ENCODE data around the gene FZR1. TPM values are rescaled to one million over a fixed set of nuclear protein-coding genes. Genes with fewer than 3 reads are reported as not detected.

The FZR1 gene
- total and polyA plus RNA-seq, 2 of the 8 experiments (the other 6 are each of a cell fraction or from before 2014, with no cell fraction given), result 21.6 to 35.5 TPM

- Histone ChIP-seq H3K4ac (replicated peaks; ENCODE audit: insufficient read length, low read depth, low read length) (no peak overlapping the region), H3K18ac (ENCODE audit: extremely low read depth, low read length) (no peak overlapping the region), H4K5ac (ENCODE audit: insufficient read length, low read depth, low read length) (no peak overlapping the region), H3K79me2 (ENCODE audit: control insufficient read depth in 1 of 2, insufficient read depth in 2 of 2, low read length in 2 of 2) (no peaks in the 10 kb centered on the region), H3K4me1 (replicated peaks in 1 of 4; ENCODE audit: control insufficient read depth in 3 of 4, insufficient read depth in 4 of 4, low read length in 3 of 4) (peaks cover 0 to 24% (median 9%) of the 10 kb centered on the region in 4 experiments; a peak in 6 of 7 replicates), H2BK120ac (replicated peaks; ENCODE audit: low read depth, low read length) (no peak overlapping the region), H3K9me3 (ENCODE audit: insufficient read depth in 2 of 2, low read depth in 1 of 2, low read length in 1 of 2) (no peaks in the 10 kb centered on the region), H3K23me2 (ENCODE audit: low read depth, low read length) (peaks cover 4% of the 10 kb centered on the region; the same call in 1 of the 2 replicates), H3K4me3 (ENCODE audit: extremely low read depth in 1 of 4, insufficient read depth in 2 of 4, low read depth in 3 of 4, low read length in 4 of 4) (no peak overlapping the region; a peak in 1 of 8 replicates), H2AFZ (ENCODE audit: low read length) (no peak overlapping the region), H4K20me1 (replicated peaks in 1 of 2; ENCODE audit: control insufficient read depth in 1 of 2, insufficient read depth in 2 of 2, low read length in 2 of 2) (peaks cover 3 to 10% of the 10 kb centered on the region in 2 experiments), H3K14ac (ENCODE audit: insufficient read length) (no peak overlapping the region), H3K4me2 (ENCODE audit: insufficient read depth in 1 of 2, low read depth in 2 of 2, low read length in 2 of 2) (peak overlapping the region; percentile 23 to 43; a peak in 3 of 4 replicates), H3K27ac (ENCODE audit: low read depth, low read length) (no peak overlapping the region), H2BK12ac (ENCODE audit: low read depth, low read length) (no peak overlapping the region; the same call in 1 of the 2 replicates), H3K79me1 (ENCODE audit: low read depth, low read length) (no peaks in the 10 kb centered on the region), H2BK15ac (ENCODE audit: low read length) (no peak overlapping the region), H2BK20ac (ENCODE audit: low read length) (no peak overlapping the region), H3K27me3 (replicated peaks in 1 of 4; ENCODE audit: control insufficient read depth in 3 of 4, extremely low read depth in 1 of 4, insufficient read depth in 3 of 4, low read length in 3 of 4) (peaks cover 11 to 41% (median 31%) of the 10 kb centered on the region in 4 experiments), H3K56ac (replicated peaks; ENCODE audit: insufficient read length, low read depth, low read length) (no peak overlapping the region), H4K8ac (ENCODE audit: extremely low read depth, insufficient read depth, low read length) (no peak overlapping the region), H2AK5ac (ENCODE audit: low read depth, low read length) (0 out of 2 replicates have a peak overlapping the region, but pooled peaks have one; percentile 15), H2BK5ac (ENCODE audit: low read depth, low read length) (no peak overlapping the region; the same call in 1 of the 2 replicates), H4K91ac (replicated peaks; ENCODE audit: insufficient read length, low read length) (no peak overlapping the region), H3K23ac (ENCODE audit: insufficient read length) (no peak overlapping the region), H3K36me3 (ENCODE audit: control insufficient read depth in 2 of 4, insufficient read depth in 4 of 4, low read length in 3 of 4) (no peaks in the 10 kb centered on the region), H3K9ac (replicated peaks in 1 of 4; ENCODE audit: extremely low read depth in 1 of 4, low read depth in 3 of 4, low read length in 3 of 4) (no peak overlapping the region)
- ChIA-PET CTCF (ENCODE audit: partially characterized antibody) (interaction anchor here (0.7 to 1.8 kb wide), 5 partner anchors 12 to 28 kb away, joined by 3 to 6 read pairs (median 5); no protein-coding TSS in a partner anchor), POLR2A (ENCODE audit: partially characterized antibody) (interaction anchor here (0.6 kb wide), 1 partner anchor 15 kb away, joined by 3 read pairs; no protein-coding TSS in a partner anchor)
- no peak for FAIRE-seq
- DNase-seq (ENCODE audit: low read depth in 1 of 2, low spot score in 2 of 2), result no peak
- TF ChIP-seq RNF2 (IDR thresholded peaks at IDR 0.05; ENCODE audit: borderline replicate concordance, low read depth, low read length, missing control alignments, poor library complexity, severe bottlenecking) (no peak), ZNF274 (IDR thresholded peaks at IDR 0.05; ENCODE audit: borderline replicate concordance, extremely low read depth, low read length) (no peak)
- WGBS, 2 experiments (ENCODE audit: extremely low coverage in 1 of 2, insufficient coverage in 1 of 2, insufficient read length in 1 of 2, insufficient replicate concordance in 2 of 2, low coverage in 1 of 2, low lambda C conversion rate in 2 of 2, missing lambda C conversion rate in 1 of 2), result 35% methylated on average over 13 of the region's 22 CpGs; no CpG with 5 or more reads in 1 of the 2 experiments
Observed at GRCh38 chr19:3457528-3458228, 48.4 kb upstream of the FZR1 start.
